Measurements from ENCODE around the gene RABGAP1.
A peak's percentile ranks its signal among the peaks of the same experiment; 100 is the strongest.

RABGAP1 gene

GRCh38 chr9:123083680-123084079, 142.9 kb downstream of the RABGAP1 start:
- DNase-seq, result no peak
- TF ChIP-seq POLR2A (IDR thresholded peaks at IDR 0.05; ENCODE audit: low read length), result no peak
- no peak for TF ChIP-seq GATA1 (IDR thresholded peaks at IDR 0.05; ENCODE audit: low read depth, low read length)

- DNase-seq, result no peak
- no peak for TF ChIP-seq POLR2A (IDR thresholded peaks at IDR 0.05; ENCODE audit: low read length)
- TF ChIP-seq GATA1 (IDR thresholded peaks at IDR 0.05; ENCODE audit: low read depth, low read length), result no peak
Measured at GRCh38 chr9:123084256-123084655, 143.4 kb downstream of the RABGAP1 start.

DNA sequence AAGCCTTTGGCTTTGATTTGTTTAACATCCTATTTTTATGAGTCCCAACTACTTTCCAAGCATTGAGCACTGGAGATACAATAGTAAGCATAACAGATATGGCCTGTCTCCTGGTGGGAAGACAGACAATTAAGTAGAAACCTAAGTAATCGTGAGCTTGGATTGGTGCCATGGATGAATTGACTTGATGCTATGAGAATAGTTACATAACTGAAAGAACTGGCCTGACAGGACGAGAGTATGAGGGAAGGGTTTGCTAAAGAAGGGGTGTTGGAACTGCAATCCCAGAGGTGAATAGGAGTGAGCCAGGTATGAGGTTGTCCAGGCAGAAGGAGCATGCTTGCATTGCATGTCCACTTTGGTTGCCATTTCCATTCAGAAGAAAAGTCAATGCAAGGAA, 145.1 kb downstream of the RABGAP1 start:
- DNase-seq, result no peak
- no peak for TF ChIP-seq GATA1 (IDR thresholded peaks at IDR 0.05; ENCODE audit: low read depth, low read length)
- no peak for TF ChIP-seq POLR2A (IDR thresholded peaks at IDR 0.05; ENCODE audit: low read length)

DNA sequence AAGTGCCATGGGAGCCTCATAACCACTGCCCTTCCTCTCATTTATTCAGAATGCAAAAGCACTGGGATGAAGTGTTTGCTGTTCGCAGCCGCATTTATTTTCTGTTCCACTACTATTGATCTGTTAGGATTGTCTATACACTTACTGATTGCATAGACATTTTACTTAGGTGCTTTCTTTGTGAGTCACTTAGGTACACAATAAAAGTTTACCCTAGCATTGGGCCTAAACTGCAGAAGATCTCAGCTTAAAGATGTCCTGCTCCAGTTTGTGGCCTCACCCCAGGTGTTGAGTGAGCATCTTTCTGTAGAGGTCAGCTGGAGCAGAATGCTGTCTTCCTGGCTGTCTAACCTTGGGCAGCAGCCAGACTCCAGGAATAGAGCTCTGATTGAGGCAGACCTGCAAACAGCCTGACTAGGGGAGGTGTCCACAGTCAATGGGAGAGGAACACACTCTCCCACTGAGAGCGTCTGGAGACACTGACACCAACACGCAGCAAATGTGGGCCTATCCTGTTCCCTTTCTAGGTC, 146.6 kb downstream of the RABGAP1 start:
- no peak for TF ChIP-seq POLR2A (IDR thresholded peaks at IDR 0.05; ENCODE audit: low read length)
- TF ChIP-seq GATA1 (IDR thresholded peaks at IDR 0.05; ENCODE audit: low read depth, low read length), result no peak
- DNase-seq, result no peak

DNA sequence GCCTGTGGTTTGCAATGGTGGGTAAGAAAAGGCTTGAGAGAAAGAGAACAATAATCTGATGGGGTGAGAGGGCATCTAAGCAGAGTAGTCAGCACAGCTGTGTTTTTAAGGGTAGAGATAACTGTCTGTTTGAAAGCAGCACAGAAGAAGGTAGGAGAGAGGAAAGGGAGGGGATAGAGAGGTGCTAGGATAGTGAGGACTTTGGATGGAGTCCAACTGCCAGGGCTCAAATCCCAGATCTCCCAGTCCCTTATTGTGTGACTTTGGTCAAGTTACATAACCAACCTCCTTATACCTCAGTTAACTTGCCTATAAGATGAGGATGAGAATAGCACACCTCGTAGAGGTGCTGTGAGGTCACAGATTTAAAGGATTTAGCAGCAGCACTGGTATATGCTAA, 148.2 kb downstream of the RABGAP1 start:
- no peak for TF ChIP-seq GATA1 (IDR thresholded peaks at IDR 0.05; ENCODE audit: low read depth, low read length)
- TF ChIP-seq POLR2A (IDR thresholded peaks at IDR 0.05; ENCODE audit: low read length), result no peak
- DNase-seq, result no peak

DNA sequence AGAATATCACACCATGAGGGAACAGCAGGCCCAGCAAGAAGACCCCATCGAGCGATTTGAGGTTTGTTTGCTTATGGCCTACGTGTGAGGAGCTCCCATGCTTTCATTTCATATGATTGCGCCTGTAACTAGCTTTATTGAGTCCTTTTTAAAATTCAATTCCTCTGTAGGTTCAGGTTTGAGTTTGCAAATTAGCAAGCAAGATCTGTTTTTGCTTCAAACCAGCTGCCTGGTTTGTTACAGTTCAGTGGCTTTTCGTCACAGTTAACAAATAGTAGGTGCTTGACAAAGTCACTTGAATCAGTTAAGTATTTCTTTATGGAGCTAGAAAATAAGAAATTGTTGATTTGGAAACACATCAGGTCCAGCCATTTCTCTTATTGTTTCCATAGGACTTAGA, 149.0 kb downstream of the RABGAP1 start:
- DNase-seq, result no peak
- TF ChIP-seq GATA1 (IDR thresholded peaks at IDR 0.05; ENCODE audit: low read depth, low read length), result no peak
- no peak for TF ChIP-seq POLR2A (IDR thresholded peaks at IDR 0.05; ENCODE audit: low read length)

DNA sequence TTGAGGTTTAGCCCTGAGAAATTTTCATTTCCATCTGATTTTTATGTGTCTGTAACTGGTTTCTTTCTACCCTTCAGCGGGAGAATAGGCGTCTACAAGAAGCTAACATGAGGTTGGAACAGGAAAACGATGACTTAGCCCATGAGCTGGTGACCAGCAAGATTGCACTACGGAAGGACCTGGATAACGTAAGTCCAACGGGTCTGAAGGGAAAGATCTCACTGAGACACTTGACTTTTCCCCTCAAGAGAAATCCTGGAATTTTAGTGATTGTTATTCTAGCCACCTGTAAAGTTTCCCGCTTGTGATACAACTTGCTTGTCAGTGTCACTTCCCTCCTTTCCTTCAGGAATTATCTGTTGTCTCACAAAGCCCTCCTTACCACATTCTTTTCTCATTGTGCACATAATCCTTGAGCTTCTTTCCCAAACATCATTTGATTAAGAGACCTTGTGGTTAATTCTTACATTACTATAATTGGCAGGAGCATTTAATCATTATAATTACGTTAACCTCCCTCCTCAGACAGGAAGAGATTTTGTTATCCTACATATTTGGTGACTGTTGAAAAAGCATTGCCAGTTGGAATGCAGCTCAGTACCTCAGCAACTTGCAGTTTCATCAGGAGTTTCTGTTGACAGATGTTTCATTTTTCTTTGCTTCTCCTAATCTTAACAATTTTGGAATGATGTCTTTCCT, 149.5 kb downstream of the RABGAP1 start:
- TF ChIP-seq GATA1 (IDR thresholded peaks at IDR 0.05; ENCODE audit: low read depth, low read length), result no peak
- no peak for TF ChIP-seq POLR2A (IDR thresholded peaks at IDR 0.05; ENCODE audit: low read length)
- no peak for DNase-seq

DNA sequence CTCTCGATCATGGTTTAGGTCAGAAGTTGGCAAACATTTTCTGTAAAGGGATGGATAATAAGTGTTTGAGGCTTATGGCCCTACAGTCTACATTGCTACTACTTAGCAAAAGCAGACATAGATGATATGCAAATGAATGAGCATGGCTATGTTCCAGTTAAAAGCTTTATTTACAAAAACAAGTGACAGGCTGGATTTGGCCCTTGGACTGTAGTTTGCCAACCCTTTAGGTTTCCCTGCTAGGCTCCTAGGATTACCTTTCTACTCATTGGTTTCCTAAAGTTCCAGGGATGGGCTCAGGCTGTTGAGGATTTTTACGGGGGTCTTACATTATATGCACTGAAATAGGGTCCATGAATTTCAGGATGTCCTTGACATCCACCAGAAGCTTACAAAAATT, 150.1 kb downstream of the RABGAP1 start:
- no peak for TF ChIP-seq POLR2A (IDR thresholded peaks at IDR 0.05; ENCODE audit: low read length)
- no peak for TF ChIP-seq GATA1 (IDR thresholded peaks at IDR 0.05; ENCODE audit: low read depth, low read length)
- no peak for DNase-seq

GRCh38 chr9:123091459-123091858, 150.6 kb downstream of the RABGAP1 start:
- no peak for DNase-seq

GRCh38 chr9:123093141-123093540, 152.3 kb downstream of the RABGAP1 start:
- TF ChIP-seq GATA1 (IDR thresholded peaks at IDR 0.05; ENCODE audit: low read depth, low read length), result no peak
- no peak for DNase-seq

More at GRCh38 chr9:123091459-123091858, 150.6 kb downstream of the RABGAP1 start:
- TF ChIP-seq POLR2A (IDR thresholded peaks at IDR 0.05; ENCODE audit: low read length) (no peak), GATA1 (IDR thresholded peaks at IDR 0.05; ENCODE audit: low read depth, low read length) (no peak)

- TF ChIP-seq GATA1 (IDR thresholded peaks at IDR 0.05; ENCODE audit: low read depth, low read length), result no peak
- no peak for TF ChIP-seq POLR2A (IDR thresholded peaks at IDR 0.05; ENCODE audit: low read length)
- peak; percentile 22 to 69 for DNase-seq
Measured at GRCh38 chr9:123096987-123097386, 156.2 kb downstream of the RABGAP1 start.

DNA sequence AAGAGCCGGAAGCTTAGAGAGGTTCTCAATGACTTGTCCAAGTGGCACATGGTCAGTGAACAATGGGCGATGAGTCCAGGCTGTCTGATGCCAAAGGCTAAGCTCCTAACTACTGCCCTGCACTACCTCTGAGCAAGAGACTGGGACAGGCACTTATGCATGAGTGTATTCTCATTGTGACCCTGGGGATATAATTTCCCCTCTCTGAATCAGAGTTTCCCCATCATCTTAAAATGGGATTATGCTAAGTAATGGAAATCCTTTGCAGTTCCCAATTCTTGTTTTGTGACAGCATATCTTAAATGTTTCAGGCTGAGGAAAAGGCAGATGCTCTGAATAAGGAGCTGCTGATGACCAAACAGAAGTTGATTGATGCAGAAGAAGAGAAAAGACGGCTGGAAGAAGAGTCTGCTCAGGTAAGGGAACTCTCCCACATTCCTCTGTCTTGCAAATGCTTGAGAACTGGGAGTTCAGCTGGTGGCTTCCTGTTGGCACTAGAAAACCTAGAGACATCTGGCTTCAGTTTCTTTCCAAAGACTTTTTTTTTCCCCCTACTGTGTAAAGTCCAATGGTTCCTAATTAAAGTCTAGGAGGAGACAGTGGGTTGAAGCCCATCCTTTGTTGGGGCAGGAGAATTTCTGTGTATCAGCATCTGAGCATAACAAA, 156.7 kb downstream of the RABGAP1 start:
- TF ChIP-seq POLR2A (IDR thresholded peaks at IDR 0.05; ENCODE audit: low read length) (no peak), GATA1 (IDR thresholded peaks at IDR 0.05; ENCODE audit: low read depth, low read length) (no peak)
- no peak for DNase-seq

DNA sequence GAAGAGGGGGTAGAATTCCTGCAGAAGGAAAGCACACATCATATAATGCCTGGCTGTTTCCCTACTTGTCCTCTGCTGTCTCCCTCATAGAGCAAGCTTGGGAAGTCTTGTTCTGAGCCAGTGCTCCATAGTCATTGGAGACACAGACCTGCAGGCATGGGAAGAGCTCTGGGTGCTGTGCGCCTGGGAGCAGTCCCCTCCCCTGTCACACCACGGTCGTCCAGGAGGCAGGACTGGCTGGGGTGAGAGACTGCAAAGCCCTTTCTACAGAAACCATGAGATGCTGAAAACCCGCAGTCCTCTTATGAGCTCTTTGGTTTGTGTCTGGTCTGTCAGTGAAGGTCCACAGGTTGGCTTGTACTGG, 157.3 kb downstream of the RABGAP1 start:
- no peak for TF ChIP-seq POLR2A (IDR thresholded peaks at IDR 0.05; ENCODE audit: low read length)
- no peak for TF ChIP-seq GATA1 (IDR thresholded peaks at IDR 0.05; ENCODE audit: low read depth, low read length)
- no peak for DNase-seq

GRCh38 chr9:123099042-123099441, 158.2 kb downstream of the RABGAP1 start:
- TF ChIP-seq GATA1 (IDR thresholded peaks at IDR 0.05; ENCODE audit: low read depth, low read length) (no peak), POLR2A (IDR thresholded peaks at IDR 0.05; ENCODE audit: low read length) (no peak)
- DNase-seq, result no peak

DNA sequence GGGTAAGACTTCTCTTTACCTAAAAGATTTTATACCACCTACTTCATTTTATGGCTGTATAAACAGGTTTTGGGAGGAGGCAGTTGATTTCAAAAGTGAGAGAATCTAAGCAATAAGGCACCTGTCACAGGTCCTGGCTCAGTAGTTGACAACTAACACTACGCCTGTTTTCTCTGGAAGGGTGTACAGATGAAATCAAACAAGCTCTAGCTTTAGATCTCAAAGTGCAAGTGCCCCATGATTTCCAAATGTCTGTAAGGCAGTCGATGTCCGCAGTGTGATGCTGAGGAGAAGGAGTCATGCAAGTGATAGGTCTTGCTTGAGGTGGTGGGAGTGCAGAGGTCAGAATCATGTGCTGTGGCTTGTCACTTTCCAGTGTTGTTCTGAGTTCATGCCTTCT, 158.7 kb downstream of the RABGAP1 start:
- TF ChIP-seq POLR2A (IDR thresholded peaks at IDR 0.05; ENCODE audit: low read length) (no peak), GATA1 (IDR thresholded peaks at IDR 0.05; ENCODE audit: low read depth, low read length) (no peak)
- DNase-seq, result no peak

Data from erythroblast (primary cell).